ENCODE measurements around the gene MAST1. TPM values are rescaled to one million over a fixed set of nuclear protein-coding genes. Genes with fewer than 3 reads are reported as not detected.
"Not testable (repeated sequence)": the region's sequence is repeated elsewhere in the genome, so short reads cannot be mapped to it uniquely, and the experiment has no call there.

MAST1 gene
- total RNA-seq, 1 donor from 2014 or later: 2.4 TPM

GRCh38 chr19:12896460-12896859 lies 58.1 kb downstream of the MAST1 start:
- H3K4me1 Mint-ChIP-seq: peaks cover 7% of the 10 kb centered on the region
- H3K4me3 Mint-ChIP-seq: no peak overlapping the region
- no peak overlapping the region for H3K27ac Mint-ChIP-seq
- no peak for DNase-seq
- H3K36me3 Mint-ChIP-seq (ENCODE audit: low read depth): peaks cover 37% of the 10 kb centered on the region
- H3K9me3 Mint-ChIP-seq: no peaks in the 10 kb centered on the region
- intact Hi-C loops (cut with micrococcal nuclease): no loop called here
- no peaks in the 10 kb centered on the region for H3K27me3 Mint-ChIP-seq

- intact Hi-C loops (cut with micrococcal nuclease): no loop called here
- DNase-seq: no peak
- H3K27ac Mint-ChIP-seq: no peak overlapping the region
Observed at GRCh38 chr19:12899891-12900518, 61.7 kb downstream of the MAST1 start.

GRCh38 chr19:12907166-12907565 lies 68.9 kb downstream of the MAST1 start:
- H3K9me3 Mint-ChIP-seq: no peaks in the 10 kb centered on the region
- no peak overlapping the region for H3K27ac Mint-ChIP-seq
- no peaks in the 10 kb centered on the region for H3K27me3 Mint-ChIP-seq
- H3K36me3 Mint-ChIP-seq (ENCODE audit: low read depth): no peaks in the 10 kb centered on the region
- no peaks in the 10 kb centered on the region for H3K4me1 Mint-ChIP-seq
- no peak for DNase-seq
- intact Hi-C loops (cut with micrococcal nuclease): no loop called here
- no peak overlapping the region for H3K4me3 Mint-ChIP-seq

More at GRCh38 chr19:12899891-12900518, 61.7 kb downstream of the MAST1 start:
- no peaks in the 10 kb centered on the region for H3K9me3 Mint-ChIP-seq
- peaks cover 22% of the 10 kb centered on the region for H3K36me3 Mint-ChIP-seq (ENCODE audit: low read depth)
- no peaks in the 10 kb centered on the region for H3K4me1 Mint-ChIP-seq
- H3K4me3 Mint-ChIP-seq: no peak overlapping the region
- H3K27me3 Mint-ChIP-seq: no peaks in the 10 kb centered on the region

DNA sequence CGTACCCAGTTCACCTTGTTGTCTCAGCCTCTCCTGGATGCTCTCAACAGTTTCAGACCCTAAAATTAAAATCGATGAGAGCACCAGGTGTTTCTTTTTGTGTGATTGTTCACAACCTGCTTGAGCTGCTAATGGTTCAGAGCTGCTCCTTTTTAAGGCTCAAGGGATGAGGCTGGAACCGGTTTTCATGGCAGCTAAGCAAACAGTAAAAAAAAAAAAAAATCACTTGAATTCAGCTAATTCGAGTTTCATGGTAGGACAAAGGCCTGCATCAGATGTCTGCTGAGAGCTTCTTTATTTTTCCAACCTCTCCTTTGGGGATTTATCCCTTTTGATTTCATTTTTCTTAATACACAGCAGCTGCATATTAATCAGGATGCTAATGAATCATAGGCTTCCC lies 74.3 kb downstream of the MAST1 start:
- no peaks in the 10 kb centered on the region for H3K27me3 Mint-ChIP-seq
- intact Hi-C loops (cut with micrococcal nuclease): loop anchor here (10.0 kb wide), 1 partner anchor 1612 kb away; the partner anchor contains the start of gene TECR

GRCh38 chr19:12913011-12913561 lies 74.8 kb downstream of the MAST1 start:
- intact Hi-C loops (cut with micrococcal nuclease): loop anchor here (10.0 kb wide), 1 partner anchor 1612 kb away; the partner anchor contains the start of gene TECR
- Mint-ChIP-seq H3K9me3 (no peaks in the 10 kb centered on the region), H3K27ac (peak overlapping the region; percentile 70), H3K36me3 (ENCODE audit: low read depth) (no peaks in the 10 kb centered on the region), H3K27me3 (no peaks in the 10 kb centered on the region), H3K4me1 (peaks cover 16% of the 10 kb centered on the region), H3K4me3 (no peak overlapping the region)
- DNase-seq: no peak

More for the DNA sequence above, 74.3 kb downstream of the MAST1 start:
- Mint-ChIP-seq H3K4me1 (peaks cover 16% of the 10 kb centered on the region), H3K27ac (no peak overlapping the region), H3K9me3 (no peaks in the 10 kb centered on the region), H3K4me3 (no peak overlapping the region), H3K36me3 (ENCODE audit: low read depth) (no peaks in the 10 kb centered on the region)
- no peak for DNase-seq

- peaks cover under 1% of the 10 kb centered on the region for H3K36me3 Mint-ChIP-seq (ENCODE audit: low read depth)
- intact Hi-C loops (cut with micrococcal nuclease): loop anchor here (10.0 kb wide), 1 partner anchor 1611 kb away; the partner anchor contains the start of gene TECR
- peak overlapping the region; percentile 65 for H3K4me3 Mint-ChIP-seq
- H3K27ac Mint-ChIP-seq: peak overlapping the region; percentile 91
- DNase-seq: peak; percentile 88
- H3K9me3 Mint-ChIP-seq: no peaks in the 10 kb centered on the region
- peaks cover 24% of the 10 kb centered on the region for H3K4me1 Mint-ChIP-seq
- H3K27me3 Mint-ChIP-seq: peaks cover under 1% of the 10 kb centered on the region
Observed at GRCh38 chr19:12913851-12914690, 75.8 kb downstream of the MAST1 start.

GRCh38 chr19:12915860-12916259 lies 77.5 kb downstream of the MAST1 start:
- H3K4me1 Mint-ChIP-seq: peaks cover 32% of the 10 kb centered on the region
- DNase-seq; H3K27me3 Mint-ChIP-seq; H3K4me3 Mint-ChIP-seq; H3K36me3 Mint-ChIP-seq (ENCODE audit: low read depth); H3K9me3 Mint-ChIP-seq; H3K27ac Mint-ChIP-seq: not testable (repeated sequence)
- intact Hi-C loops (cut with micrococcal nuclease): loop anchor here (10.0 kb wide), 1 partner anchor 1609 kb away; the partner anchor contains the start of gene TECR

DNA sequence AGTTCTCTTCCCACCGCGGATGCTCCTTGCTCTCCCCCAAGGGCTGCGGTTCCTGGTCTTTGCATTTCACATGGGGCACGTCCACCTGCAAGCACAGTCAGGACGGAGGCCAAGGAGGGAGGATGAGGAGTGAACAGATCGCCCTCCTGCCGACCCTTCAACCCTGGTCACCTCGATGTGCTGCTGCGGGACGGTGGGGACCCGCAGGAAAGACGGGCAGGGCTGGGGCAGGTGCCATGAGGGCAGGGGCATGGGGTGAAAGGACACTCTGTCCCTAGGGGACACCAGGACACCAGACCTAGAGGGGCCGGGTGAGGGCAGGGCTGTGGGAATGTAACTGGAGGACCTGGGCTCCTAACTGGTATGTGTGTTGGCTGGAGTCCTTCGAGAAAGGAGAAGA lies 79.9 kb downstream of the MAST1 start:
- intact Hi-C loops (cut with micrococcal nuclease): loop anchor here (2.0 to 10.0 kb wide), 3 partner anchors 15 to 1607 kb away; partner anchors contain the start of genes FARSA, GCDH and TECR
- no peak for DNase-seq
- peaks cover 14% of the 10 kb centered on the region for H3K36me3 Mint-ChIP-seq (ENCODE audit: low read depth)
- no peaks in the 10 kb centered on the region for H3K9me3 Mint-ChIP-seq
- peak overlapping the region; percentile 80 for H3K4me3 Mint-ChIP-seq
- H3K4me1 Mint-ChIP-seq: peaks cover 30% of the 10 kb centered on the region
- peaks cover 2% of the 10 kb centered on the region for H3K27me3 Mint-ChIP-seq
- peak overlapping the region; percentile 95 for H3K27ac Mint-ChIP-seq

DNA sequence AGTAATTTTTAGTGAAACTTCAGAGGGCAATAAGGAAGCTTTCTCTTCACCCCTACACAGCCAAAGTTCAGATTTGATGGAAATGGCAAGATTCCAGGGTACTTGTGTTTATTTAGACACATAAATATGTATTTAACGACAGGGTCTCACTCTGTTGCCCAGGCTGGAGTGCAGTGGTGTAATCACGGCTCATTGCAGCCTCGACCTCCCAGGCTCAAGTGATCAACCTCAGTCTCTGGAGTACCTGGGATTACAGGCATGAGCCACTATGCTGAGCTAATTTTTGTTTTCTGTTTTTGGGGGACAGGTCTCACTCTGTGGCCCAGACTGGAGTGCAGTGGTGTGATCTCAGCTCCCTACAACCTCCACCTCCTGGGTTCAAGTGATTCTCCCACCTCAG lies 82.7 kb downstream of the MAST1 start:
- intact Hi-C loops (cut with micrococcal nuclease): no loop called here
- DNase-seq: peak; percentile 57
- H3K4me3 Mint-ChIP-seq: no peak overlapping the region
- no peak overlapping the region for H3K27ac Mint-ChIP-seq
- H3K27me3 Mint-ChIP-seq: peaks cover 2% of the 10 kb centered on the region
- H3K4me1 Mint-ChIP-seq: peaks cover 16% of the 10 kb centered on the region
- H3K36me3 Mint-ChIP-seq (ENCODE audit: low read depth): peaks cover 36% of the 10 kb centered on the region
- no peaks in the 10 kb centered on the region for H3K9me3 Mint-ChIP-seq

GRCh38 chr19:12922959-12923358 lies 84.6 kb downstream of the MAST1 start:
- peaks cover 16% of the 10 kb centered on the region for H3K4me1 Mint-ChIP-seq
- no peaks in the 10 kb centered on the region for H3K9me3 Mint-ChIP-seq
- no peak overlapping the region for H3K4me3 Mint-ChIP-seq
- H3K36me3 Mint-ChIP-seq (ENCODE audit: low read depth): peaks cover 47% of the 10 kb centered on the region
- H3K27ac Mint-ChIP-seq: no peak overlapping the region
- intact Hi-C loops (cut with micrococcal nuclease): no loop called here
- peak; percentile 54 for DNase-seq
- H3K27me3 Mint-ChIP-seq: peaks cover 2% of the 10 kb centered on the region

Other genes with a start within 250 kb of the MAST1 start
- gene ZNF490, start 227.7 kb upstream of the MAST1 start, total RNA-seq: 8.7 and 9.0 TPM in 2 replicates
- gene ZNF791, start 227.6 kb upstream of the MAST1 start, total RNA-seq: 22.3 and 26.6 TPM in 2 replicates
- 118 and 136 TPM in 2 replicates for gene MAN2B1, start 171.8 kb upstream of the MAST1 start, total RNA-seq
- gene WDR83, start 171.7 kb upstream of the MAST1 start, total RNA-seq: 21.7 and 27.1 TPM in 2 replicates
- gene DHPS, start 156.6 kb upstream of the MAST1 start, total RNA-seq: 138 and 155 TPM in 2 replicates
- not detected in 2 replicates for gene GNG14, start 150.5 kb upstream of the MAST1 start, total RNA-seq
- gene FBXW9, start 141.9 kb upstream of the MAST1 start, total RNA-seq: 12.4 and 12.9 TPM in 2 replicates
- 153 and 163 TPM in 2 replicates for gene TNPO2, start 114.6 kb upstream of the MAST1 start, total RNA-seq
- gene TRIR, start 103.8 kb upstream of the MAST1 start, total RNA-seq: 216 and 218 TPM in 2 replicates
- gene GET3, start 101.0 kb upstream of the MAST1 start, total RNA-seq: 64.6 and 67.3 TPM in 2 replicates
- not detected in 2 replicates for gene BEST2, start 86.7 kb upstream of the MAST1 start, total RNA-seq
- gene HOOK2, start 63.0 kb upstream of the MAST1 start, total RNA-seq: 17.8 and 18.3 TPM in 2 replicates
- gene JUNB, start 47.0 kb upstream of the MAST1 start, total RNA-seq: 302 and 310 TPM in 2 replicates
- gene PRDX2, start 36.7 kb upstream of the MAST1 start, total RNA-seq: 277 and 294 TPM in 2 replicates
- 26.8 and 32.7 TPM in 2 replicates for gene THSD8, start 36.4 kb upstream of the MAST1 start, total RNA-seq
- 35.8 and 51.5 TPM in 2 replicates for gene RNASEH2A, start 31.9 kb upstream of the MAST1 start, total RNA-seq
- not detected in 2 replicates for gene RTBDN, start 3.9 kb upstream of the MAST1 start, total RNA-seq
- gene DNASE2, start 42.9 kb downstream of the MAST1 start, total RNA-seq: 21.5 and 22.0 TPM in 2 replicates
- 0.77 and 1.2 TPM in 2 replicates for gene KLF1, start 48.7 kb downstream of the MAST1 start, total RNA-seq
- gene GCDH, start 52.6 kb downstream of the MAST1 start, total RNA-seq: 66.9 and 71.6 TPM in 2 replicates
- gene SYCE2, start 80.8 kb downstream of the MAST1 start, total RNA-seq: 2.3 and 3.3 TPM in 2 replicates
- 202 and 208 TPM in 2 replicates for gene FARSA, start 95.2 kb downstream of the MAST1 start, total RNA-seq
- 987 and 994 TPM in 2 replicates for gene CALR, start 100.1 kb downstream of the MAST1 start, total RNA-seq
- gene RAD23A, start 107.3 kb downstream of the MAST1 start, total RNA-seq: 208 and 212 TPM in 2 replicates
- gene GADD45GIP1, start 118.7 kb downstream of the MAST1 start, total RNA-seq: 32.4 and 34.4 TPM in 2 replicates
- 0.12 TPM in 1 of 2 replicates, not detected in the other for gene DAND5, start 131.1 kb downstream of the MAST1 start, total RNA-seq
- 8.3 and 10.4 TPM in 2 replicates for gene NFIX, start 157.0 kb downstream of the MAST1 start, total RNA-seq